Parathyroid adenoma (tissue), 2 donors: ENCODE results near the gene QPRT.
"Not testable (repeated sequence)": the region's sequence is repeated elsewhere in the genome, so short reads cannot be mapped to it uniquely, and the experiment has no call there.

Experiments used
- H2AFZ ChIP-seq: fragments of 300-600 bp; sonication (generic); one replicate; pipeline ENCODE4 v1.7.0; 2017; ENCODE audit warnings: antibody characterized with exemption, mild to moderate bottlenecking
- H3K27ac ChIP-seq: fragments of 300-600 bp; sonication (generic); one replicate; pipeline ENCODE4 v1.7.0; 2017
- H3K27me3 ChIP-seq: fragments of 300-600 bp; sonication (generic); one replicate; pipeline ENCODE4 v1.7.0; 2017; ENCODE audit warnings: low read length; ENCODE audit not compliant: control insufficient read depth, insufficient read depth
- H3K36me3 ChIP-seq: fragments of 300-600 bp; sonication (generic); one replicate; pipeline ENCODE4 v1.7.0; 2017; ENCODE audit warnings: low read length; ENCODE audit not compliant: control insufficient read depth, insufficient read depth
- H3K4me1 ChIP-seq: fragments of 300-600 bp; sonication (generic); one replicate; pipeline ENCODE4 v1.7.0; 2017; ENCODE audit warnings: control low read depth
- H3K4me2 ChIP-seq: fragments of 300-600 bp; sonication (generic); one replicate; pipeline ENCODE4 v1.7.0; 2017; ENCODE audit warnings: low read length
- H3K4me3 ChIP-seq: fragments of 300-600 bp; sonication (generic); one replicate; pipeline ENCODE4 v1.7.0; 2017; ENCODE audit warnings: low read depth, low read length
- H3K79me2 ChIP-seq: fragments of 300-600 bp; sonication (generic); one replicate; pipeline ENCODE4 v1.7.0; 2017; ENCODE audit warnings: control low read depth
- H3K9ac ChIP-seq: fragments of 300-600 bp; sonication (generic); one replicate; pipeline ENCODE4 v1.7.0; 2017; ENCODE audit warnings: mild to moderate bottlenecking
- H3K9me3 ChIP-seq: fragments of 300-600 bp; sonication (generic); one replicate; pipeline ENCODE4 v1.7.0; 2017; ENCODE audit warnings: low read length; ENCODE audit not compliant: control insufficient read depth
- TF ChIP-seq, protein P1 (sequence below): fragments of 300-600 bp; sonication (generic); IDR thresholded peaks from one replicate; pipeline ENCODE4 v1.7.0; 2017; ENCODE audit warnings: antibody characterized with exemption, mild to moderate bottlenecking
- donor health status: primary hyperparathyroidism.

The QPRT gene

GRCh38 chr16:29663016-29663806, 15.8 kb upstream of the QPRT start, which contains the start of gene SPN:
Gene SPN, plus strand, starts transcription at chr16:29663247. Its CDS starts 482 bp downstream, at chr16:29663729.
- Histone ChIP-seq H3K9me3 (no peaks in the 10 kb centered on the region), H3K4me1 (no peaks in the 10 kb centered on the region), H3K36me3 (no peaks in the 10 kb centered on the region), H3K4me3 (no peak within 1 kb of the TSS), H3K27me3 (no peaks in the 10 kb centered on the region), H3K27ac (no peak within 1 kb of the TSS), H3K79me2 (no peaks in the 10 kb centered on the region), H3K4me2 (no peak within 1 kb of the TSS), H2AFZ (no peak within 1 kb of the TSS), H3K9ac (no peak within 1 kb of the TSS)
- TF ChIP-seq, protein P1, sequence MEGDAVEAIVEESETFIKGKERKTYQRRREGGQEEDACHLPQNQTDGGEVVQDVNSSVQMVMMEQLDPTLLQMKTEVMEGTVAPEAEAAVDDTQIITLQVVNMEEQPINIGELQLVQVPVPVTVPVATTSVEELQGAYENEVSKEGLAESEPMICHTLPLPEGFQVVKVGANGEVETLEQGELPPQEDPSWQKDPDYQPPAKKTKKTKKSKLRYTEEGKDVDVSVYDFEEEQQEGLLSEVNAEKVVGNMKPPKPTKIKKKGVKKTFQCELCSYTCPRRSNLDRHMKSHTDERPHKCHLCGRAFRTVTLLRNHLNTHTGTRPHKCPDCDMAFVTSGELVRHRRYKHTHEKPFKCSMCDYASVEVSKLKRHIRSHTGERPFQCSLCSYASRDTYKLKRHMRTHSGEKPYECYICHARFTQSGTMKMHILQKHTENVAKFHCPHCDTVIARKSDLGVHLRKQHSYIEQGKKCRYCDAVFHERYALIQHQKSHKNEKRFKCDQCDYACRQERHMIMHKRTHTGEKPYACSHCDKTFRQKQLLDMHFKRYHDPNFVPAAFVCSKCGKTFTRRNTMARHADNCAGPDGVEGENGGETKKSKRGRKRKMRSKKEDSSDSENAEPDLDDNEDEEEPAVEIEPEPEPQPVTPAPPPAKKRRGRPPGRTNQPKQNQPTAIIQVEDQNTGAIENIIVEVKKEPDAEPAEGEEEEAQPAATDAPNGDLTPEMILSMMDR: no peak

DNA sequence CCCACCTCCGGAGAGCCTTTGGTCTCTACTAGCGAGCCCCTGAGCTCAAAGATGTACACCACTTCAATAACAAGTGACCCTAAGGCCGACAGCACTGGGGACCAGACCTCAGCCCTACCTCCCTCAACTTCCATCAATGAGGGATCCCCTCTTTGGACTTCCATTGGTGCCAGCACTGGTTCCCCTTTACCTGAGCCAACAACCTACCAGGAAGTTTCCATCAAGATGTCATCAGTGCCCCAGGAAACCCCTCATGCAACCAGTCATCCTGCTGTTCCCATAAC, 15.2 kb upstream of the QPRT start:
- Histone ChIP-seq H3K27ac (no peak overlapping the region), H3K9ac (no peak overlapping the region), H3K9me3 (no peaks in the 10 kb centered on the region), H3K79me2 (no peaks in the 10 kb centered on the region), H3K27me3 (no peaks in the 10 kb centered on the region), H3K4me1 (no peaks in the 10 kb centered on the region), H3K4me2 (no peak overlapping the region), H2AFZ (no peak overlapping the region), H3K36me3 (no peaks in the 10 kb centered on the region), H3K4me3 (no peak overlapping the region)
- TF ChIP-seq, protein P1: no peak

- Histone ChIP-seq H3K9ac (no peak overlapping the region), H2AFZ (no peak overlapping the region), H3K4me3 (no peak overlapping the region), H3K4me1 (no peaks in the 10 kb centered on the region), H3K36me3 (no peaks in the 10 kb centered on the region), H3K27ac (no peak overlapping the region), H3K79me2 (no peaks in the 10 kb centered on the region), H3K9me3 (no peaks in the 10 kb centered on the region), H3K27me3 (no peaks in the 10 kb centered on the region), H3K4me2 (no peak overlapping the region)
- TF ChIP-seq, protein P1: no peak
These were observed 14.7 kb upstream of the QPRT start for GRCh38 chr16:29664091-29664921.

DNA sequence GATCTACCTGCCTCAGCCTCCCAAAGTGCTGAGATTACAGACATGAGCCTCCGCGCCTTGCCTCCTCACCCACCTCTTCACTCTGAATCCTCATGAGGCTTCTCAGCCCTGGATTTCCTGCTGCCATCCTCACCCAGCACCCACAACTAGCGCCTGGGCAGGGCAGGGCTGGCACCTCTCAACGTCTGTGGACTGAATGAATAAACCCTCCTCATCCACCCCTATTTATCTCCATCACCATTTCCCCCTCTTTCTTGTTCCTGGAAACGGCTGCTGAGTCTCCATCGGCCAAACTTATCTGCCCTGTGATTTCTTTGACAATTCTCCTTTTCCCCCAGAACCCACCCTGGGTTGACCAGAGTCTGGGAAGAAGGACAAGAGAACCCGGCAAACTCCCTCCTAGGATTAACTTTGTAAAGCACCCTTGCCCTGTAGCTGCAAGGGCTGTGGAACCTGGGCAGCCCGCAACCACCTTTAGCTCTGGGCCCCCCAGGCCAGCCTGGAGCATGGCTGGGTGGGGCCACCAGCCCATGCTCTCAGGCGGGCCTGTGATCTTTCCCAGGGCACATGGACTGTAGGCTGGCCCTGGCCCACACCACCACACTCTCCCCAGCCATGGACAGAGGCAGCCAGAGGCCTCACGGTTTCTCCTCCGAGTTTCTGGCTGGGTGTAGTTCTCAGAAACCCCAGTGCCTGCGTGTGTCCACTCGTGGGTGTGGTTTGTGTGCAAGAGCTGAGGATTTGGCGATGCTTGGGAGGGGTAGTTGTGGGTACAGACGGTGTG, 13.5 kb upstream of the QPRT start:
- TF ChIP-seq, protein P1: no peak
- H3K4me3 ChIP-seq: no peak overlapping the region
- H3K4me1 ChIP-seq: no peaks in the 10 kb centered on the region
- no peaks in the 10 kb centered on the region for H3K79me2 ChIP-seq
- no peaks in the 10 kb centered on the region for H3K27me3 ChIP-seq
- H3K9ac ChIP-seq: no peak overlapping the region
- H3K4me2 ChIP-seq: no peak overlapping the region
- no peaks in the 10 kb centered on the region for H3K9me3 ChIP-seq
- H3K36me3 ChIP-seq: no peaks in the 10 kb centered on the region
- no peak overlapping the region for H3K27ac ChIP-seq
- no peak overlapping the region for H2AFZ ChIP-seq

DNA sequence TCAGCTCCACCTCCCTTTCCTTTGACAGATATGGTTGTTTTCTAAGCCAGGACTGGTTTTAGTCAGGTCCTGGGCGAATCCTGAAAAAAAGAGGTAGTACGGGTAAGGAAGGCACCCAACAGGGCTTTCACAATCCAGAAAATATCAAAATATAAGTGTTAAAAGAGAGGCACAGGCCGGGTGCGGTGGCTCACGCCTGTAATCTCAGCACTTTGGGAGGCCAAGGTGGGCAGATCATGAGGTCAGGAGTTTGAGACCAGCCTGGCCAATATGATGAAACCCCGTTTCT, 11.7 kb upstream of the QPRT start:
- H3K79me2 ChIP-seq, H3K4me1 ChIP-seq, H3K4me3 ChIP-seq, H3K27ac ChIP-seq, H3K4me2 ChIP-seq, H2AFZ ChIP-seq, H3K9me3 ChIP-seq, H3K9ac ChIP-seq, H3K27me3 ChIP-seq, H3K36me3 ChIP-seq: not testable (repeated sequence)
